ENCODE results near the gene SKIC2.

SKIC2 gene

GRCh38 chr6:31945507-31946369 lies 13.2 kb upstream of the SKIC2 start, which contains the start of gene CFB:
TSS of gene CFB (plus strand) at chr6:31946095. CDS start at chr6:31946222, 127 bp downstream.
- no peak for DNase-seq (ENCODE audit: extremely low read depth in 1 of 2, low read depth in 1 of 2)

- no peak for DNase-seq (ENCODE audit: extremely low read depth in 1 of 2, low read depth in 1 of 2)
Measured at GRCh38 chr6:31946370-31946885, 12.5 kb upstream of the SKIC2 start.

- DNase-seq (ENCODE audit: extremely low read depth in 1 of 2, low read depth in 1 of 2): no peak
Measured at GRCh38 chr6:31947070-31947675, 11.8 kb upstream of the SKIC2 start.

- no peak for DNase-seq (ENCODE audit: extremely low read depth in 1 of 2, low read depth in 1 of 2)
Measured at GRCh38 chr6:31947864-31948263, 11.1 kb upstream of the SKIC2 start.

- no peak for DNase-seq (ENCODE audit: extremely low read depth in 1 of 2, low read depth in 1 of 2)
Measured at GRCh38 chr6:31948306-31948705, 10.7 kb upstream of the SKIC2 start.

GRCh38 chr6:31948753-31949413 lies 10.1 kb upstream of the SKIC2 start:
- no peak for DNase-seq (ENCODE audit: extremely low read depth in 1 of 2, low read depth in 1 of 2)

GRCh38 chr6:31949926-31950548 lies 8.9 kb upstream of the SKIC2 start:
- no peak for DNase-seq (ENCODE audit: extremely low read depth in 1 of 2, low read depth in 1 of 2)

GRCh38 chr6:31952140-31952805 lies 6.7 kb upstream of the SKIC2 start:
- DNase-seq (ENCODE audit: extremely low read depth in 1 of 2, low read depth in 1 of 2): no peak

- DNase-seq (ENCODE audit: extremely low read depth in 1 of 2, low read depth in 1 of 2): no peak
Measured at GRCh38 chr6:31952890-31953289, 6.1 kb upstream of the SKIC2 start.

- no peak for DNase-seq (ENCODE audit: extremely low read depth in 1 of 2, low read depth in 1 of 2)
Measured at GRCh38 chr6:31954511-31954910, 4.5 kb upstream of the SKIC2 start.

GRCh38 chr6:31956796-31957195 lies 2.2 kb upstream of the SKIC2 start:
- DNase-seq (ENCODE audit: extremely low read depth in 1 of 2, low read depth in 1 of 2): no peak

GRCh38 chr6:31958412-31958740 lies 599 bp upstream of the SKIC2 start:
- no peak for DNase-seq (ENCODE audit: extremely low read depth in 1 of 2, low read depth in 1 of 2)

GRCh38 chr6:31961616-31962015 lies 2.6 kb downstream of the SKIC2 start:
- DNase-seq (ENCODE audit: extremely low read depth in 1 of 2, low read depth in 1 of 2): no peak

- no peak for DNase-seq (ENCODE audit: extremely low read depth in 1 of 2, low read depth in 1 of 2)
Measured at GRCh38 chr6:31963921-31964320, 4.9 kb downstream of the SKIC2 start.

- DNase-seq (ENCODE audit: extremely low read depth in 1 of 2, low read depth in 1 of 2): no peak
Measured at GRCh38 chr6:31965700-31966099, 6.7 kb downstream of the SKIC2 start.

GRCh38 chr6:31966506-31966905 lies 7.5 kb downstream of the SKIC2 start:
- DNase-seq (ENCODE audit: extremely low read depth in 1 of 2, low read depth in 1 of 2): no peak

- no peak for DNase-seq (ENCODE audit: extremely low read depth in 1 of 2, low read depth in 1 of 2)
Measured at GRCh38 chr6:31966997-31967925, 8.3 kb downstream of the SKIC2 start.

GRCh38 chr6:31967926-31968320 lies 8.9 kb downstream of the SKIC2 start:
- DNase-seq (ENCODE audit: extremely low read depth in 1 of 2, low read depth in 1 of 2): no peak

- DNase-seq (ENCODE audit: extremely low read depth in 1 of 2, low read depth in 1 of 2): no peak
Measured at GRCh38 chr6:31968326-31968725, 9.4 kb downstream of the SKIC2 start.
